Right lobe of liver (tissue), 4 donors: ENCODE data around the gene CRACR2B.

Source experiments
- CTCF ChIP-seq, 4 donors: fragments of 200-600 bp in 3 of 4; fragments of 450-650 bp in 1 of 4; IDR thresholded peaks; one replicate each; pipeline versions ENCODE4 v1.5.1 to v1.8.0; 2016 to 2022; ENCODE audit warnings: antibody characterized with exemption in 4 of 4, mild to moderate bottlenecking in 2 of 4
- POLR2A ChIP-seq: fragments of 450-650 bp; IDR thresholded peaks from one replicate; pipeline ENCODE4 v1.6.1; 2017; ENCODE audit warnings: antibody characterized with exemption, mild to moderate bottlenecking
- donor health status: DM: no; HTN: no; CAD: no.
- donor health status: DM: no; HTN: no; CAD: no.
- donor health status: DM: no; HTN: yes; CAD: no.

- TF ChIP-seq POLR2A (peak; percentile 89), CTCF (IDR thresholded peaks at IDR 0.05) (peak in 1 of 4 donors; percentile 36)
These were observed 8.4 kb upstream of the CRACR2B start for GRCh38 chr11:819129-819931.
